NB4 (cell line): ENCODE data around the gene BTBD16.

Experiments
- DNase-seq: peaks from one replicate; pipeline ENCODE4 v3.0.0; 2010; ENCODE audit warnings: low read depth
- H3K4me3 ChIP-seq: one replicate; pipeline ENCODE4 v1.5.1; 2011; ENCODE audit warnings: mild to moderate bottlenecking, low read depth, low read length, moderate library complexity
- CTCF ChIP-seq: IDR thresholded peaks from one replicate; pipeline ENCODE4 v1.5.1; 2012; ENCODE audit warnings: low read depth, low read length
- MAX ChIP-seq: IDR thresholded peaks from 2 replicates; pipeline ENCODE4 v1.6.1; 2011; ENCODE audit warnings: low read depth, low read length
- MYC ChIP-seq: IDR thresholded peaks from 2 replicates; pipeline ENCODE4 v1.6.1; 2011; ENCODE audit warnings: low read depth, low read length
- POLR2A ChIP-seq: IDR thresholded peaks from 2 replicates; pipeline ENCODE4 v1.6.1; 2011; ENCODE audit warnings: mild to moderate bottlenecking; ENCODE audit not compliant: insufficient read length; ENCODE audit errors: extremely low read depth

Gene BTBD16

GRCh38 chr10:122281018-122281626, 10.0 kb downstream of the BTBD16 start:
- no peak for DNase-seq
- TF ChIP-seq MAX (no peak), POLR2A (no peak), MYC (no peak)

GRCh38 chr10:122281751-122282150, 10.7 kb downstream of the BTBD16 start:
- H3K4me3 ChIP-seq = no peak overlapping the region
- TF ChIP-seq POLR2A (no peak), MAX (no peak), MYC (no peak), CTCF (no peak)
- no peak for DNase-seq

More at GRCh38 chr10:122281018-122281626, 10.0 kb downstream of the BTBD16 start:
- H3K4me3 ChIP-seq = no peak overlapping the region

- TF ChIP-seq CTCF = no peak
- no peak for TF ChIP-seq MAX
- TF ChIP-seq POLR2A = no peak
- no peak for TF ChIP-seq MYC
- no peak overlapping the region for H3K4me3 ChIP-seq
- DNase-seq = peak; percentile 16
Observed at GRCh38 chr10:122282253-122282671, 11.2 kb downstream of the BTBD16 start.

- TF ChIP-seq MYC = no peak
- no peak for TF ChIP-seq POLR2A
- no peak for TF ChIP-seq MAX
- TF ChIP-seq CTCF = no peak
- no peak for DNase-seq
- no peak overlapping the region for H3K4me3 ChIP-seq
Observed at GRCh38 chr10:122282909-122283308, 11.8 kb downstream of the BTBD16 start.

- no peak for DNase-seq
- no peak for TF ChIP-seq MAX
Observed at GRCh38 chr10:122285506-122286444, 14.7 kb downstream of the BTBD16 start.

GRCh38 chr10:122286867-122287266, 15.8 kb downstream of the BTBD16 start:
- TF ChIP-seq POLR2A (no peak), MYC (no peak)
- DNase-seq = peak; percentile 36
- no peak overlapping the region for H3K4me3 ChIP-seq

More at GRCh38 chr10:122285506-122286444, 14.7 kb downstream of the BTBD16 start:
- H3K4me3 ChIP-seq = no peak overlapping the region

GRCh38 chr10:122287570-122287969, 16.5 kb downstream of the BTBD16 start:
- no peak for TF ChIP-seq CTCF
- TF ChIP-seq POLR2A = no peak
- TF ChIP-seq MAX = no peak
- no peak for TF ChIP-seq MYC
- H3K4me3 ChIP-seq = no peak overlapping the region
- DNase-seq = no peak
